Measurements from ENCODE around the gene LYG2. TPM values are rescaled to one million over a fixed set of nuclear protein-coding genes. Genes with fewer than 3 reads are reported as not detected.

Gene LYG2
- total RNA-seq, 1 experiment from 2014 or later = not detected

- no peak overlapping the region for H3K56ac ChIP-seq (ENCODE audit: insufficient read length, low read depth, low read length)
- H3T11ph ChIP-seq (ENCODE audit: low read length) = no peak overlapping the region
- H3K27ac ChIP-seq (ENCODE audit: insufficient read length, low read depth, low read length) = no peak overlapping the region
- no peaks in the 10 kb centered on the region for H3K79me2 ChIP-seq (ENCODE audit: insufficient read depth, low read length)
- no peak overlapping the region for H3K9ac ChIP-seq (ENCODE audit: extremely low read depth, insufficient read length, low read length)
- no peak overlapping the region for H4K8ac ChIP-seq (replicated peaks; ENCODE audit: insufficient read length, low read depth, low read length)
- no peaks in the 10 kb centered on the region for H3K27me3 Mint-ChIP-seq (ENCODE audit: low read depth)
- no peak overlapping the region for H3K4ac ChIP-seq (ENCODE audit: low read depth, low read length)
- no peaks in the 10 kb centered on the region for H3K4me1 Mint-ChIP-seq
- H3K18ac ChIP-seq (ENCODE audit: insufficient read length, low read depth, low read length) = no peak overlapping the region
- no peak for TF ChIP-seq CTCF (conservative IDR thresholded peaks at IDR 0.05)
- no peaks in the 10 kb centered on the region for H3K27me3 ChIP-seq (ENCODE audit: insufficient read depth, low read length)
- no peaks in the 10 kb centered on the region for H3K23me2 ChIP-seq (ENCODE audit: insufficient read length, low read depth, low read length, poor library complexity, severe bottlenecking)
- H3K4me2 ChIP-seq (ENCODE audit: insufficient read depth, insufficient read length, low read length) = no peak overlapping the region
- no CpG with 5 or more reads among the region's 7 CpGs for WGBS (ENCODE audit: extremely low coverage, insufficient read length, low lambda C conversion rate)
- no peaks in the 10 kb centered on the region for H3K4me1 ChIP-seq (ENCODE audit: insufficient read depth, low read length)
- no peaks in the 10 kb centered on the region for H3K79me1 ChIP-seq (ENCODE audit: insufficient read depth, low read depth, low read length, poor library complexity, severe bottlenecking)
- H3K9me3 Mint-ChIP-seq = peaks cover 25 to 32% of the 10 kb centered on the region in 2 experiments
- H3K4me3 Mint-ChIP-seq = no peak overlapping the region
- H3K23ac ChIP-seq (ENCODE audit: insufficient read length, low read depth, low read length) = no peak overlapping the region
- no peak overlapping the region for H2BK5ac ChIP-seq (ENCODE audit: insufficient read length, low read length)
- no peak overlapping the region for H4K5ac ChIP-seq (ENCODE audit: insufficient read length, low read depth, low read length)
- peaks cover 38 to 60% (median 47%) of the 10 kb centered on the region in 3 experiments for H3K36me3 Mint-ChIP-seq (ENCODE audit: insufficient read depth in 1 of 3, low read depth in 3 of 3)
- no peak overlapping the region for H2AK5ac ChIP-seq (ENCODE audit: insufficient read length, low read length)
- H4K91ac ChIP-seq (ENCODE audit: insufficient read length, low read depth, low read length) = no peak overlapping the region
- no peak overlapping the region for H2BK120ac ChIP-seq (ENCODE audit: low read depth, low read length, poor library complexity, severe bottlenecking)
- H4K20me1 ChIP-seq (ENCODE audit: control insufficient read depth, insufficient read depth, insufficient read length) = no peaks in the 10 kb centered on the region
- H2BK12ac ChIP-seq (ENCODE audit: insufficient read length, low read depth, low read length) = no peak overlapping the region
- H3K27ac Mint-ChIP-seq = no peak overlapping the region
- H2BK15ac ChIP-seq (ENCODE audit: low read depth, low read length) = no peak overlapping the region
- H3K14ac ChIP-seq (ENCODE audit: insufficient read depth, low read length) = no peak overlapping the region
- no peak for DNase-seq
- H3K9me3 ChIP-seq (ENCODE audit: control insufficient read depth, low read depth, low read length) = no peaks in the 10 kb centered on the region
- H2BK20ac ChIP-seq (ENCODE audit: low read depth, low read length, poor library complexity, severe bottlenecking) = no peak overlapping the region
- H2AFZ ChIP-seq (ENCODE audit: low read length) = no peak overlapping the region
Observed at GRCh38 chr2:99200076-99200800, 55.2 kb downstream of the LYG2 start.
